HEK293 (cell line): Measurements from ENCODE around the gene DNER.

Experiments used
- CTCF ChIA-PET: fragments of 350-600 bp; formaldehyde crosslinking; extraction: SDS; loops from one replicate; lab custom pipeline; 2021; ENCODE audit warnings: antibody characterized with exemption; lab: Yijun Ruan, JAX
- POLR2A ChIA-PET: fragments of 300-600 bp; formaldehyde crosslinking; extraction: SDS; loops from one replicate; lab custom pipeline; 2020; ENCODE audit warnings: antibody characterized with exemption, inconsistent platforms; lab: Yijun Ruan, JAX
- H3K27ac ChIP-seq: fragments of 200-500 bp; sonication (Bioruptor generic); 2 replicates; pipeline ENCODE4 v1.5.1; 2014; ENCODE audit warnings: low read depth, low read length, control low read depth, inconsistent platforms; ENCODE audit errors: extremely low read depth
- H3K36me3 ChIP-seq, 2 experiments: fragments of 200-500 bp in 1 of 2; sonication (Bioruptor generic) in 1 of 2; 1 replicate in 1 of 2; 2 replicates in 1 of 2; pipeline ENCODE4 v1.5.1; 2014 to 2017; ENCODE audit warnings: inconsistent platforms in 2 of 2, low read length in 2 of 2; ENCODE audit not compliant: control insufficient read depth in 2 of 2, insufficient read depth in 1 of 2
- H3K4me1 ChIP-seq: fragments of 200-500 bp; sonication (Bioruptor generic); 2 replicates; pipeline ENCODE4 v1.5.1; 2014; ENCODE audit warnings: mild to moderate bottlenecking, low read length, inconsistent platforms; ENCODE audit not compliant: control insufficient read depth, insufficient read depth
- H3K4me3 ChIP-seq: 2 replicates; pipeline ENCODE4 v1.5.1; 2011; ENCODE audit warnings: low read depth, mild to moderate bottlenecking, control low read depth, low read length, moderate library complexity
- H3K9me3 ChIP-seq: fragments of 200-500 bp; sonication (Bioruptor generic); 2 replicates; pipeline ENCODE4 v1.5.1; 2014; ENCODE audit warnings: low read depth, low read length, inconsistent platforms; ENCODE audit not compliant: control insufficient read depth, insufficient read depth
- HOXA7 ChIP-seq: sonication (generic); formaldehyde crosslinking; IDR thresholded peaks from 2 replicates; pipeline ENCODE4 v1.8.1; 2022; ENCODE audit warnings: missing genetic modification reagents, borderline replicate concordance
- PRDM1 ChIP-seq: fragments of 450-650 bp; formaldehyde crosslinking; IDR thresholded peaks from 2 replicates; pipeline ENCODE4; 2016; ENCODE audit warnings: missing biosample characterization, missing genetic modification characterization
- RBAK ChIP-seq: fragments of 450-650 bp; formaldehyde crosslinking; IDR thresholded peaks from 2 replicates; pipeline ENCODE4 v1.5.1; 2016; ENCODE audit warnings: missing biosample characterization, missing genetic modification characterization
- SETDB1 ChIP-seq: IDR thresholded peaks from one replicate; pipeline ENCODE4 v1.6.1; 2017; ENCODE audit warnings: mild to moderate bottlenecking, low read length, moderate library complexity, mixed read lengths; ENCODE audit not compliant: insufficient read length
- SP3 ChIP-seq: fragments of 450-650 bp; formaldehyde crosslinking; IDR thresholded peaks from 2 replicates; pipeline ENCODE4 v1.5.1; 2016; ENCODE audit warnings: missing biosample characterization, missing genetic modification characterization
- ZNF10 ChIP-seq: fragments of 450-650 bp; formaldehyde crosslinking; IDR thresholded peaks from 2 replicates; pipeline ENCODE4 v1.5.1; 2017; ENCODE audit warnings: missing biosample characterization, missing genetic modification characterization
- ZNF138 ChIP-seq: fragments of 450-650 bp; formaldehyde crosslinking; IDR thresholded peaks from 2 replicates; pipeline ENCODE4 v1.5.1; 2016; ENCODE audit warnings: missing biosample characterization, missing genetic modification characterization, borderline replicate concordance
- ZNF148 ChIP-seq: fragments of 450-650 bp; formaldehyde crosslinking; IDR thresholded peaks from 2 replicates; pipeline ENCODE4 v1.5.0; 2017; ENCODE audit warnings: missing biosample characterization, missing genetic modification characterization, borderline replicate concordance
- ZNF169 ChIP-seq: fragments of 450-650 bp; formaldehyde crosslinking; IDR thresholded peaks from 2 replicates; pipeline ENCODE4 v1.5.1; 2016; ENCODE audit warnings: missing biosample characterization, missing genetic modification characterization
- ZNF221 ChIP-seq: fragments of 450-650 bp; formaldehyde crosslinking; IDR thresholded peaks from 2 replicates; pipeline ENCODE4 v1.5.1; 2017; ENCODE audit warnings: missing biosample characterization, missing genetic modification characterization, borderline replicate concordance
- ZNF266 ChIP-seq: fragments of 450-650 bp; formaldehyde crosslinking; IDR thresholded peaks from 2 replicates; pipeline ENCODE4 v1.5.1; 2016; ENCODE audit warnings: missing biosample characterization, missing genetic modification characterization, low read depth
- ZNF335 ChIP-seq: fragments of 450-650 bp; formaldehyde crosslinking; conservative IDR thresholded peaks from 2 replicates; pipeline ENCODE4 v1.5.1; 2016; ENCODE audit warnings: missing biosample characterization, missing genetic modification characterization
- ZNF394 ChIP-seq: fragments of 450-650 bp; formaldehyde crosslinking; IDR thresholded peaks from 2 replicates; pipeline ENCODE4 v1.5.1; 2016; ENCODE audit warnings: missing biosample characterization, missing genetic modification characterization, mild to moderate bottlenecking, moderate library complexity, borderline replicate concordance
- ZNF404 ChIP-seq: fragments of 450-650 bp; formaldehyde crosslinking; IDR thresholded peaks from 2 replicates; pipeline ENCODE4 v1.5.1; 2017; ENCODE audit warnings: missing biosample characterization, missing genetic modification characterization
- ZNF610 ChIP-seq: fragments of 450-650 bp; formaldehyde crosslinking; IDR thresholded peaks from 2 replicates; pipeline ENCODE4 v1.5.1; 2016; ENCODE audit warnings: missing biosample characterization, missing genetic modification characterization, borderline replicate concordance
- ZNF626 ChIP-seq: fragments of 450-650 bp; sonication (Bioruptor Pico); formaldehyde crosslinking; IDR thresholded peaks from 2 replicates; pipeline ENCODE4 v1.5.1; 2018; ENCODE audit warnings: missing biosample characterization, missing genetic modification characterization, inconsistent platforms
- ZNF639 ChIP-seq: fragments of 450-650 bp; formaldehyde crosslinking; IDR thresholded peaks from 2 replicates; pipeline ENCODE4 v1.5.1; 2016; ENCODE audit warnings: missing biosample characterization, missing genetic modification characterization
- ZNF654 ChIP-seq: fragments of 450-650 bp; formaldehyde crosslinking; IDR thresholded peaks from 2 replicates; pipeline ENCODE4 v1.5.1; 2016; ENCODE audit warnings: low read depth, missing biosample characterization, missing genetic modification characterization
- ZNF658 ChIP-seq: fragments of 450-650 bp; formaldehyde crosslinking; IDR thresholded peaks from 2 replicates; pipeline ENCODE4; 2016; ENCODE audit warnings: missing biosample characterization, missing genetic modification characterization
- ZNF707 ChIP-seq: fragments of 450-650 bp; formaldehyde crosslinking; IDR thresholded peaks from 2 replicates; pipeline ENCODE4 v1.5.1; 2016; ENCODE audit warnings: missing biosample characterization, missing genetic modification characterization
- ZXDB ChIP-seq: fragments of 450-650 bp; formaldehyde crosslinking; IDR thresholded peaks from 2 replicates; pipeline ENCODE4 v1.5.1; 2016; ENCODE audit warnings: missing biosample characterization, missing genetic modification characterization
- TF ChIP-seq, protein P1 (sequence below): fragments of 450-650 bp; formaldehyde crosslinking; IDR thresholded peaks from 2 replicates; pipeline ENCODE4 v1.5.1; 2016; ENCODE audit warnings: missing biosample characterization, missing genetic modification characterization
- TF ChIP-seq, protein P2 (sequence below): fragments of 450-650 bp; formaldehyde crosslinking; IDR thresholded peaks from 2 replicates; pipeline ENCODE4 v1.5.1; 2017; ENCODE audit warnings: missing biosample characterization, missing genetic modification characterization

DNER gene

GRCh38 chr2:229417176-229417575 lies 297.2 kb downstream of the DNER start:
- Histone ChIP-seq H3K4me3 (no peak overlapping the region), H3K9me3 (no peaks in the 10 kb centered on the region), H3K36me3 (no peaks in the 10 kb centered on the region), H3K27ac (no peak overlapping the region), H3K4me1 (peaks cover 3% of the 10 kb centered on the region)
- ChIA-PET POLR2A (no interaction called here), CTCF (interaction anchor here (0.6 kb wide), 1 partner anchor 69 kb away, joined by 4 read pairs; no protein-coding TSS in a partner anchor)
- TF ChIP-seq ZNF707 (tag by site-specific recombination), result no peak
- TF ChIP-seq, protein P1, sequence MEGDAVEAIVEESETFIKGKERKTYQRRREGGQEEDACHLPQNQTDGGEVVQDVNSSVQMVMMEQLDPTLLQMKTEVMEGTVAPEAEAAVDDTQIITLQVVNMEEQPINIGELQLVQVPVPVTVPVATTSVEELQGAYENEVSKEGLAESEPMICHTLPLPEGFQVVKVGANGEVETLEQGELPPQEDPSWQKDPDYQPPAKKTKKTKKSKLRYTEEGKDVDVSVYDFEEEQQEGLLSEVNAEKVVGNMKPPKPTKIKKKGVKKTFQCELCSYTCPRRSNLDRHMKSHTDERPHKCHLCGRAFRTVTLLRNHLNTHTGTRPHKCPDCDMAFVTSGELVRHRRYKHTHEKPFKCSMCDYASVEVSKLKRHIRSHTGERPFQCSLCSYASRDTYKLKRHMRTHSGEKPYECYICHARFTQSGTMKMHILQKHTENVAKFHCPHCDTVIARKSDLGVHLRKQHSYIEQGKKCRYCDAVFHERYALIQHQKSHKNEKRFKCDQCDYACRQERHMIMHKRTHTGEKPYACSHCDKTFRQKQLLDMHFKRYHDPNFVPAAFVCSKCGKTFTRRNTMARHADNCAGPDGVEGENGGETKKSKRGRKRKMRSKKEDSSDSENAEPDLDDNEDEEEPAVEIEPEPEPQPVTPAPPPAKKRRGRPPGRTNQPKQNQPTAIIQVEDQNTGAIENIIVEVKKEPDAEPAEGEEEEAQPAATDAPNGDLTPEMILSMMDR (tag by site-specific recombination), result no peak

- POLR2A ChIA-PET, result no interaction called here
These were observed 298.1 kb downstream of the DNER start for GRCh38 chr2:229416116-229416694.

GRCh38 chr2:229414631-229415030 lies 299.7 kb downstream of the DNER start:
- ChIA-PET CTCF (no interaction called here), POLR2A (no interaction called here)
- Histone ChIP-seq H3K9me3 (no peaks in the 10 kb centered on the region), H3K4me1 (peaks cover 3% of the 10 kb centered on the region), H3K36me3 (no peaks in the 10 kb centered on the region), H3K4me3 (no peak overlapping the region), H3K27ac (no peak overlapping the region)
- no peak for TF ChIP-seq ZNF266 (tag by site-specific recombination)
- TF ChIP-seq ZNF10 (tag by site-specific recombination), result peak; percentile 58; the same call in 1 of the 2 replicates
- TF ChIP-seq ZNF610 (tag by site-specific recombination), result no peak
- TF ChIP-seq, protein P2, sequence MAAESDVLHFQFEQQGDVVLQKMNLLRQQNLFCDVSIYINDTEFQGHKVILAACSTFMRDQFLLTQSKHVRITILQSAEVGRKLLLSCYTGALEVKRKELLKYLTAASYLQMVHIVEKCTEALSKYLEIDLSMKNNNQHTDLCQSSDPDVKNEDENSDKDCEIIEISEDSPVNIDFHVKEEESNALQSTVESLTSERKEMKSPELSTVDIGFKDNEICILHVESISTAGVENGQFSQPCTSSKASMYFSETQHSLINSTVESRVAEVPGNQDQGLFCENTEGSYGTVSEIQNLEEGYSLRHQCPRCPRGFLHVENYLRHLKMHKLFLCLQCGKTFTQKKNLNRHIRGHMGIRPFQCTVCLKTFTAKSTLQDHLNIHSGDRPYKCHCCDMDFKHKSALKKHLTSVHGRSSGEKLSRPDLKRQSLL, result no peak

More at GRCh38 chr2:229416116-229416694, 298.1 kb downstream of the DNER start:
- no peaks in the 10 kb centered on the region for H3K36me3 ChIP-seq
- no peak overlapping the region for H3K4me3 ChIP-seq
- CTCF ChIA-PET, result no interaction called here
- no peak overlapping the region for H3K27ac ChIP-seq
- no peaks in the 10 kb centered on the region for H3K9me3 ChIP-seq
- TF ChIP-seq ZNF639 (tag by site-specific recombination), result no peak
- no peak for TF ChIP-seq ZNF404 (tag by site-specific recombination)
- TF ChIP-seq SETDB1, result no peak
- no peak for TF ChIP-seq ZXDB (tag by site-specific recombination)
- TF ChIP-seq ZNF138 (tag by site-specific recombination), result no peak
- TF ChIP-seq RBAK, result no peak
- no peak for TF ChIP-seq PRDM1 (tag by site-specific recombination)
- TF ChIP-seq HOXA7 (CRISPR knock-in tag), result no peak
- no peak for TF ChIP-seq ZNF221 (tag by site-specific recombination)
- no peak for TF ChIP-seq ZNF658 (tag by site-specific recombination)
- no peak for TF ChIP-seq ZNF654 (tag by site-specific recombination)
- TF ChIP-seq ZNF148, result no peak
- no peak for TF ChIP-seq ZNF335
- TF ChIP-seq ZNF626, result no peak
- TF ChIP-seq ZNF169 (tag by site-specific recombination), result no peak
- TF ChIP-seq ZNF394 (tag by site-specific recombination), result no peak
- no peak for TF ChIP-seq SP3 (tag by site-specific recombination)
- H3K4me1 ChIP-seq, result peaks cover 3% of the 10 kb centered on the region
